Measurements from ENCODE around the gene CDC14A. TPM values are rescaled to one million over a fixed set of nuclear protein-coding genes. Genes with fewer than 3 reads are reported as not detected.

Gene CDC14A
- total RNA-seq, 1 experiment from 2014 or later = 11.1 TPM

DNA sequence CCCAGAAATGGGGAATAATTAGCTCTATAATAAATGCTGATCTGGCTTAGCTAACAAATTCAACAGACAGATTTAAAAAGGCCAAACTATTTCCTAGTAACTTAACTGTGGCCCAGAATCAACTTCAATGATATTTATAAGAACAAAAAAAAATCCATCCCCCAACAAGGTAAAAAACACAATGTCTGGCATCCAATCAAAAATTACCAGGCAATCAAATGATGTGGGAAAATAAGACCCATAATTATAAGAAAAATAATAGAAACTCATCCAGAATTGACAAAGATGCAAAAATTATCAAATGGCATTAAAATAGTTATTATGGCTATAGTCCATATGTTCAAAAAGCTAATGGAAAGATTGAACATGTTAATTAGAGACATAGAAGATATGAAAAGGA is 42.4 kb upstream of the CDC14A start:
- Mint-ChIP-seq H3K27ac (no peak overlapping the region), H3K27me3 (ENCODE audit: low read depth) (no peaks in the 10 kb centered on the region; the same call in 1 of the 2 replicates), H3K36me3 (no peaks in the 10 kb centered on the region), H3K4me3 (no peak overlapping the region), H3K9me3 (peaks cover 26% of the 10 kb centered on the region), H3K4me1 (peaks cover 10% of the 10 kb centered on the region)
- TF ChIP-seq TEAD4 (CRISPR knock-in tag; IDR thresholded peaks at IDR 0.05) = no peak
- no peak for TF ChIP-seq GABPB1 (CRISPR knock-in tag; IDR thresholded peaks at IDR 0.05)
- ChIA-PET CTCF (no interaction called here), POLR2A (no interaction called here)
- DNase-seq (ENCODE audit: low spot score) (no peak), ATAC-seq (no peak)

DNA sequence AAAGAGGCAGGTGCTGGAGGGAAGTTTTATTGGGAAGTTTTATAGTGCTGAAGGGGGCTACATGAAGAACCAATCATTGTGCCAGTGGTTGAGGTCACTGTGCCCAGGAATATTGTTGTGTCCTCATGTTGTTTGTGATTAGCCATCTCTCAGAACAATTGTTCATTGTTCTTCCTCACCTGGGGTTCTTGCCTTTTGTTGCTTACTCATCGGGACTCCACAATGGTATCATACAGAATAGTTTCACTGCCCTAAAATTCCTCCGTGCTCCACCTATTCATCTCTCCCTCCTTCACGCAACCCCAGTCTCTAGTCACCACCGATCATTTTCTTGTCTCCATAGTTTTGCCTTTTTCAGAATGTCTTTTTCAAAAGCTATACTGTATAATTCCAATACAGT is 38.9 kb upstream of the CDC14A start:
- ChIA-PET POLR2A (no interaction called here), CTCF (no interaction called here)
- Mint-ChIP-seq H3K4me3 (no peak overlapping the region), H3K27ac (no peak overlapping the region), H3K4me1 (no peaks in the 10 kb centered on the region), H3K9me3 (peaks cover 38% of the 10 kb centered on the region), H3K27me3 (ENCODE audit: low read depth) (no peaks in the 10 kb centered on the region), H3K36me3 (peaks cover 11% of the 10 kb centered on the region; the same call in 1 of the 2 replicates)
- no peak for DNase-seq (ENCODE audit: low spot score)
- TF ChIP-seq, protein P1, sequence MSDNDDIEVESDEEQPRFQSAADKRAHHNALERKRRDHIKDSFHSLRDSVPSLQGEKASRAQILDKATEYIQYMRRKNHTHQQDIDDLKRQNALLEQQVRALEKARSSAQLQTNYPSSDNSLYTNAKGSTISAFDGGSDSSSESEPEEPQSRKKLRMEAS (CRISPR knock-in tag; IDR thresholded peaks at IDR 0.05) = no peak
- TF ChIP-seq NFATC4 (CRISPR knock-in tag; IDR thresholded peaks at IDR 0.05) (no peak), ZNF263 (CRISPR knock-in tag; IDR thresholded peaks at IDR 0.05; ENCODE audit: low read depth) (no peak), TCF7 (CRISPR knock-in tag; IDR thresholded peaks at IDR 0.05; ENCODE audit: low read depth) (no peak), ZBTB21 (CRISPR knock-in tag; IDR thresholded peaks at IDR 0.05; ENCODE audit: borderline replicate concordance) (no peak), FOXP1 (CRISPR knock-in tag; IDR thresholded peaks at IDR 0.05; ENCODE audit: borderline replicate concordance) (no peak), TEAD1 (CRISPR knock-in tag; IDR thresholded peaks at IDR 0.05) (no peak), NR2C2 (CRISPR knock-in tag; IDR thresholded peaks at IDR 0.05) (no peak), ETV6 (CRISPR knock-in tag; IDR thresholded peaks at IDR 0.05) (no peak)
- TF ChIP-seq, protein P2, sequence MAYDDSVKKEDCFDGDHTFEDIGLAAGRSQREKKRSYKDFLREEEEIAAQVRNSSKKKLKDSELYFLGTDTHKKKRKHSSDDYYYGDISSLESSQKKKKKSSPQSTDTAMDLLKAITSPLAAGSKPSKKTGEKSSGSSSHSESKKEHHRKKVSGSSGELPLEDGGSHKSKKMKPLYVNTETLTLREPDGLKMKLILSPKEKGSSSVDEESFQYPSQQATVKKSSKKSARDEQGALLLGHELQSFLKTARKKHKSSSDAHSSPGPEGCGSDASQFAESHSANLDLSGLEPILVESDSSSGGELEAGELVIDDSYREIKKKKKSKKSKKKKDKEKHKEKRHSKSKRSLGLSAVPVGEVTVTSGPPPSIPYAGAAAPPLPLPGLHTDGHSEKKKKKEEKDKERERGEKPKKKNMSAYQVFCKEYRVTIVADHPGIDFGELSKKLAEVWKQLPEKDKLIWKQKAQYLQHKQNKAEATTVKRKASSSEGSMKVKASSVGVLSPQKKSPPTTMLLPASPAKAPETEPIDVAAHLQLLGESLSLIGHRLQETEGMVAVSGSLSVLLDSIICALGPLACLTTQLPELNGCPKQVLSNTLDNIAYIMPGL (CRISPR knock-in tag; IDR thresholded peaks at IDR 0.05) = no peak
- TF ChIP-seq, protein P3, sequence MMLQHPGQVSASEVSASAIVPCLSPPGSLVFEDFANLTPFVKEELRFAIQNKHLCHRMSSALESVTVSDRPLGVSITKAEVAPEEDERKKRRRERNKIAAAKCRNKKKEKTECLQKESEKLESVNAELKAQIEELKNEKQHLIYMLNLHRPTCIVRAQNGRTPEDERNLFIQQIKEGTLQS (CRISPR knock-in tag; conservative IDR thresholded peaks at IDR 0.05) = no peak
- TF ChIP-seq, protein P4, sequence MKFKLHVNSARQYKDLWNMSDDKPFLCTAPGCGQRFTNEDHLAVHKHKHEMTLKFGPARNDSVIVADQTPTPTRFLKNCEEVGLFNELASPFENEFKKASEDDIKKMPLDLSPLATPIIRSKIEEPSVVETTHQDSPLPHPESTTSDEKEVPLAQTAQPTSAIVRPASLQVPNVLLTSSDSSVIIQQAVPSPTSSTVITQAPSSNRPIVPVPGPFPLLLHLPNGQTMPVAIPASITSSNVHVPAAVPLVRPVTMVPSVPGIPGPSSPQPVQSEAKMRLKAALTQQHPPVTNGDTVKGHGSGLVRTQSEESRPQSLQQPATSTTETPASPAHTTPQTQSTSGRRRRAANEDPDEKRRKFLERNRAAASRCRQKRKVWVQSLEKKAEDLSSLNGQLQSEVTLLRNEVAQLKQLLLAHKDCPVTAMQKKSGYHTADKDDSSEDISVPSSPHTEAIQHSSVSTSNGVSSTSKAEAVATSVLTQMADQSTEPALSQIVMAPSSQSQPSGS (CRISPR knock-in tag; IDR thresholded peaks at IDR 0.05; ENCODE audit: borderline replicate concordance, low read depth) = no peak
- no peak for ATAC-seq

DNA sequence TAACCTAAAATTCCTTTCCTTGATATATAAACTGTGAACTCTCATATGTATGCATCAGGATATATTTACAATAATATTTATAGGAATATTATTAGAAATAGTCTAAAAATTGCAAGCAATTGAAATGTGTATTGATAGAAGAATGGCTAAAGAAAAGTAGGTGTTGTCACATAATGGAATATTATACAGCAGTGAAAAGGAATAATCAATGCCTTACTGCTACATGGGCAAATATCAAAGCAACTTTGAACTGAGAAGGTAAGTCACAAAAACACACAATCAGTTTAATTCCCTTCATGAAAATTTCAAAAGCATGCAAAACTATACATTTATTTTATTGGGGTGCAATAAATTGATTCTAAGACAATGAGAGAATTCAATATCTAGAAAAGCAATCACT is 35.7 kb upstream of the CDC14A start:
- CTCF ChIA-PET = no interaction called here
- Mint-ChIP-seq H3K9me3 (peaks cover 57% of the 10 kb centered on the region), H3K36me3 (peaks cover 25% of the 10 kb centered on the region), H3K4me3 (no peak overlapping the region), H3K27me3 (ENCODE audit: low read depth) (no peaks in the 10 kb centered on the region; the same call in none of the 2 replicates), H3K27ac (no peak overlapping the region), H3K4me1 (no peaks in the 10 kb centered on the region)
- ATAC-seq (no peak), DNase-seq (ENCODE audit: low spot score) (no peak)
- POLR2A ChIA-PET = no interaction called here
- TF ChIP-seq TEAD4 (CRISPR knock-in tag; IDR thresholded peaks at IDR 0.05) (no peak), ZNF671 (CRISPR knock-in tag; IDR thresholded peaks at IDR 0.05) (no peak), ZBTB21 (CRISPR knock-in tag; IDR thresholded peaks at IDR 0.05; ENCODE audit: borderline replicate concordance) (no peak), HMGA2 (CRISPR knock-in tag; IDR thresholded peaks at IDR 0.05) (no peak), NFYB (CRISPR knock-in tag; conservative IDR thresholded peaks at IDR 0.05; ENCODE audit: low read depth) (no peak), FOXP1 (CRISPR knock-in tag; IDR thresholded peaks at IDR 0.05; ENCODE audit: borderline replicate concordance) (no peak)
- TF ChIP-seq, protein P5, sequence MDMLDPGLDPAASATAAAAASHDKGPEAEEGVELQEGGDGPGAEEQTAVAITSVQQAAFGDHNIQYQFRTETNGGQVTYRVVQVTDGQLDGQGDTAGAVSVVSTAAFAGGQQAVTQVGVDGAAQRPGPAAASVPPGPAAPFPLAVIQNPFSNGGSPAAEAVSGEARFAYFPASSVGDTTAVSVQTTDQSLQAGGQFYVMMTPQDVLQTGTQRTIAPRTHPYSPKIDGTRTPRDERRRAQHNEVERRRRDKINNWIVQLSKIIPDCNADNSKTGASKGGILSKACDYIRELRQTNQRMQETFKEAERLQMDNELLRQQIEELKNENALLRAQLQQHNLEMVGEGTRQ (CRISPR knock-in tag; IDR thresholded peaks at IDR 0.05) = no peak
- TF ChIP-seq, protein P6, sequence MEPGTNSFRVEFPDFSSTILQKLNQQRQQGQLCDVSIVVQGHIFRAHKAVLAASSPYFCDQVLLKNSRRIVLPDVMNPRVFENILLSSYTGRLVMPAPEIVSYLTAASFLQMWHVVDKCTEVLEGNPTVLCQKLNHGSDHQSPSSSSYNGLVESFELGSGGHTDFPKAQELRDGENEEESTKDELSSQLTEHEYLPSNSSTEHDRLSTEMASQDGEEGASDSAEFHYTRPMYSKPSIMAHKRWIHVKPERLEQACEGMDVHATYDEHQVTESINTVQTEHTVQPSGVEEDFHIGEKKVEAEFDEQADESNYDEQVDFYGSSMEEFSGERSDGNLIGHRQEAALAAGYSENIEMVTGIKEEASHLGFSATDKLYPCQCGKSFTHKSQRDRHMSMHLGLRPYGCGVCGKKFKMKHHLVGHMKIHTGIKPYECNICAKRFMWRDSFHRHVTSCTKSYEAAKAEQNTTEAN (CRISPR knock-in tag; IDR thresholded peaks at IDR 0.05) = no peak
- TF ChIP-seq, protein P7, sequence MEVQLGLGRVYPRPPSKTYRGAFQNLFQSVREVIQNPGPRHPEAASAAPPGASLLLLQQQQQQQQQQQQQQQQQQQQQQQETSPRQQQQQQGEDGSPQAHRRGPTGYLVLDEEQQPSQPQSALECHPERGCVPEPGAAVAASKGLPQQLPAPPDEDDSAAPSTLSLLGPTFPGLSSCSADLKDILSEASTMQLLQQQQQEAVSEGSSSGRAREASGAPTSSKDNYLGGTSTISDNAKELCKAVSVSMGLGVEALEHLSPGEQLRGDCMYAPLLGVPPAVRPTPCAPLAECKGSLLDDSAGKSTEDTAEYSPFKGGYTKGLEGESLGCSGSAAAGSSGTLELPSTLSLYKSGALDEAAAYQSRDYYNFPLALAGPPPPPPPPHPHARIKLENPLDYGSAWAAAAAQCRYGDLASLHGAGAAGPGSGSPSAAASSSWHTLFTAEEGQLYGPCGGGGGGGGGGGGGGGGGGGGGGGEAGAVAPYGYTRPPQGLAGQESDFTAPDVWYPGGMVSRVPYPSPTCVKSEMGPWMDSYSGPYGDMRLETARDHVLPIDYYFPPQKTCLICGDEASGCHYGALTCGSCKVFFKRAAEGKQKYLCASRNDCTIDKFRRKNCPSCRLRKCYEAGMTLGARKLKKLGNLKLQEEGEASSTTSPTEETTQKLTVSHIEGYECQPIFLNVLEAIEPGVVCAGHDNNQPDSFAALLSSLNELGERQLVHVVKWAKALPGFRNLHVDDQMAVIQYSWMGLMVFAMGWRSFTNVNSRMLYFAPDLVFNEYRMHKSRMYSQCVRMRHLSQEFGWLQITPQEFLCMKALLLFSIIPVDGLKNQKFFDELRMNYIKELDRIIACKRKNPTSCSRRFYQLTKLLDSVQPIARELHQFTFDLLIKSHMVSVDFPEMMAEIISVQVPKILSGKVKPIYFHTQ (CRISPR knock-in tag; IDR thresholded peaks at IDR 0.05) = no peak
